ENCODE results near the gene SMTNL2. TPM values are rescaled to one million over a fixed set of nuclear protein-coding genes. Genes with fewer than 3 reads are reported as not detected.

SMTNL2 gene
- total RNA-seq, 1 experiment from 2014 or later, result 2.7 TPM

- TF ChIP-seq ZBTB43 (CRISPR knock-in tag; IDR thresholded peaks at IDR 0.05), result no peak
- TF ChIP-seq JAZF1 (CRISPR knock-in tag; IDR thresholded peaks at IDR 0.05), result no peak
- no peak for TF ChIP-seq ERG (CRISPR knock-in tag; IDR thresholded peaks at IDR 0.05)
- TF ChIP-seq USF2 (CRISPR knock-in tag; IDR thresholded peaks at IDR 0.05), result no peak
- TF ChIP-seq HMGA2 (CRISPR knock-in tag; IDR thresholded peaks at IDR 0.05), result no peak
Measured at GRCh38 chr17:4558347-4558971, 25.9 kb upstream of the SMTNL2 start (continued).

- TF ChIP-seq ATF2 (CRISPR knock-in tag; IDR thresholded peaks at IDR 0.05; ENCODE audit: borderline replicate concordance, low read depth) (no peak), ATF3 (CRISPR knock-in tag; conservative IDR thresholded peaks at IDR 0.05) (no peak), ZNF423 (CRISPR knock-in tag; IDR thresholded peaks at IDR 0.05) (no peak), ZNF532 (CRISPR knock-in tag; IDR thresholded peaks at IDR 0.05; ENCODE audit: borderline replicate concordance) (no peak), ZNF138 (CRISPR knock-in tag; conservative IDR thresholded peaks at IDR 0.05) (no peak), SP1 (CRISPR knock-in tag; conservative IDR thresholded peaks at IDR 0.05) (no peak)
- H3K27ac Mint-ChIP-seq, result no peak overlapping the region
- no peak for ATAC-seq
- peaks cover under 1% of the 10 kb centered on the region; the same call in 1 of the 2 replicates for H3K36me3 Mint-ChIP-seq
- ChIA-PET POLR2A (no interaction called here), CTCF (interaction anchor here (0.6 to 2.1 kb wide), 4 partner anchors 25 to 116 kb away, joined by 3 to 5 read pairs (median 3); partner anchors contain the start of gene SMTNL2)
- no peaks in the 10 kb centered on the region for H3K9me3 Mint-ChIP-seq
- H3K4me3 Mint-ChIP-seq, result no peak overlapping the region
- DNase-seq (ENCODE audit: low spot score), result no peak
- peaks cover 26% of the 10 kb centered on the region for H3K4me1 Mint-ChIP-seq
- peaks cover 2% of the 10 kb centered on the region for H3K27me3 Mint-ChIP-seq (ENCODE audit: low read depth)
Measured at GRCh38 chr17:4559139-4559791, 25.1 kb upstream of the SMTNL2 start.

- ATAC-seq (no peak), DNase-seq (ENCODE audit: low spot score) (no peak)
- Mint-ChIP-seq H3K36me3 (no peaks in the 10 kb centered on the region), H3K27ac (no peak overlapping the region), H3K27me3 (ENCODE audit: low read depth) (peaks cover 2% of the 10 kb centered on the region), H3K4me3 (no peak overlapping the region), H3K9me3 (no peaks in the 10 kb centered on the region), H3K4me1 (peaks cover 21% of the 10 kb centered on the region)
- CTCF ChIA-PET, result interaction anchor here (1.0 to 2.1 kb wide), 4 partner anchors 24 to 330 kb away, joined by 3 to 5 read pairs (median 3); partner anchors contain the start of gene SMTNL2
- POLR2A ChIA-PET, result no interaction called here
- TF ChIP-seq IRF1 (CRISPR knock-in tag; IDR thresholded peaks at IDR 0.05) (no peak), ZMAT4 (CRISPR knock-in tag; IDR thresholded peaks at IDR 0.05) (no peak), NR2C2 (CRISPR knock-in tag; IDR thresholded peaks at IDR 0.05) (no peak), HMGA2 (CRISPR knock-in tag; IDR thresholded peaks at IDR 0.05) (no peak), PRDM15 (CRISPR knock-in tag; IDR thresholded peaks at IDR 0.05) (no peak)
Measured at GRCh38 chr17:4559966-4560365, 24.4 kb upstream of the SMTNL2 start.

Data from WTC11 (cell line).